ENCODE measurements around the gene CDH2.

GRCh38 chr18:28124131-28125029 is 52.5 kb downstream of the CDH2 start:
- TF ChIP-seq CTCF (IDR thresholded peaks at IDR 0.05; ENCODE audit: low read depth, low read length): no peak
- no peak for TF ChIP-seq EZH2phosphoT487 (IDR thresholded peaks at IDR 0.05; ENCODE audit: low read depth)
